ENCODE measurements around the gene EDIL3.

DNA sequence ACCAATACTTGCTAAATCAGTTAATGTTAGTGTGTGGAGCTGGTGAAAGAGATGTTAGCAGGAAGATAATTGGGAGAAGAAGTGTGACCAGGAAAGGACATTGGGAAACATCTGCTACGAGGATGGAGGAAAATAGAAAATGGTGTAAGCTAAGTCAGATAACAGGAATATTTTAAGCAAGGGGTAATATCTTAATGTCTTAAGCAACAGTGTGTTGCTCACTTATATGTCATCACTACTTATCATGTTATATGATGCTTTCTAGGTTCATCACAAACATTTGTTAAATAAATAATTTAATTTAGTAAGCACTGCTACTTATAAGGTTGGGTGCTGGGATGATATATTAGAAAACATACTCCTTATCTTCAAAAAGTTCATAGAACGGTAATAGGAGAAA, 326.1 kb downstream of the EDIL3 start:
- TF ChIP-seq, protein P1, sequence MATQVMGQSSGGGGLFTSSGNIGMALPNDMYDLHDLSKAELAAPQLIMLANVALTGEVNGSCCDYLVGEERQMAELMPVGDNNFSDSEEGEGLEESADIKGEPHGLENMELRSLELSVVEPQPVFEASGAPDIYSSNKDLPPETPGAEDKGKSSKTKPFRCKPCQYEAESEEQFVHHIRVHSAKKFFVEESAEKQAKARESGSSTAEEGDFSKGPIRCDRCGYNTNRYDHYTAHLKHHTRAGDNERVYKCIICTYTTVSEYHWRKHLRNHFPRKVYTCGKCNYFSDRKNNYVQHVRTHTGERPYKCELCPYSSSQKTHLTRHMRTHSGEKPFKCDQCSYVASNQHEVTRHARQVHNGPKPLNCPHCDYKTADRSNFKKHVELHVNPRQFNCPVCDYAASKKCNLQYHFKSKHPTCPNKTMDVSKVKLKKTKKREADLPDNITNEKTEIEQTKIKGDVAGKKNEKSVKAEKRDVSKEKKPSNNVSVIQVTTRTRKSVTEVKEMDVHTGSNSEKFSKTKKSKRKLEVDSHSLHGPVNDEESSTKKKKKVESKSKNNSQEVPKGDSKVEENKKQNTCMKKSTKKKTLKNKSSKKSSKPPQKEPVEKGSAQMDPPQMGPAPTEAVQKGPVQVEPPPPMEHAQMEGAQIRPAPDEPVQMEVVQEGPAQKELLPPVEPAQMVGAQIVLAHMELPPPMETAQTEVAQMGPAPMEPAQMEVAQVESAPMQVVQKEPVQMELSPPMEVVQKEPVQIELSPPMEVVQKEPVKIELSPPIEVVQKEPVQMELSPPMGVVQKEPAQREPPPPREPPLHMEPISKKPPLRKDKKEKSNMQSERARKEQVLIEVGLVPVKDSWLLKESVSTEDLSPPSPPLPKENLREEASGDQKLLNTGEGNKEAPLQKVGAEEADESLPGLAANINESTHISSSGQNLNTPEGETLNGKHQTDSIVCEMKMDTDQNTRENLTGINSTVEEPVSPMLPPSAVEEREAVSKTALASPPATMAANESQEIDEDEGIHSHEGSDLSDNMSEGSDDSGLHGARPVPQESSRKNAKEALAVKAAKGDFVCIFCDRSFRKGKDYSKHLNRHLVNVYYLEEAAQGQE (IDR thresholded peaks at IDR 0.05; ENCODE audit: low read depth): no peak
- TF ChIP-seq, protein P2, sequence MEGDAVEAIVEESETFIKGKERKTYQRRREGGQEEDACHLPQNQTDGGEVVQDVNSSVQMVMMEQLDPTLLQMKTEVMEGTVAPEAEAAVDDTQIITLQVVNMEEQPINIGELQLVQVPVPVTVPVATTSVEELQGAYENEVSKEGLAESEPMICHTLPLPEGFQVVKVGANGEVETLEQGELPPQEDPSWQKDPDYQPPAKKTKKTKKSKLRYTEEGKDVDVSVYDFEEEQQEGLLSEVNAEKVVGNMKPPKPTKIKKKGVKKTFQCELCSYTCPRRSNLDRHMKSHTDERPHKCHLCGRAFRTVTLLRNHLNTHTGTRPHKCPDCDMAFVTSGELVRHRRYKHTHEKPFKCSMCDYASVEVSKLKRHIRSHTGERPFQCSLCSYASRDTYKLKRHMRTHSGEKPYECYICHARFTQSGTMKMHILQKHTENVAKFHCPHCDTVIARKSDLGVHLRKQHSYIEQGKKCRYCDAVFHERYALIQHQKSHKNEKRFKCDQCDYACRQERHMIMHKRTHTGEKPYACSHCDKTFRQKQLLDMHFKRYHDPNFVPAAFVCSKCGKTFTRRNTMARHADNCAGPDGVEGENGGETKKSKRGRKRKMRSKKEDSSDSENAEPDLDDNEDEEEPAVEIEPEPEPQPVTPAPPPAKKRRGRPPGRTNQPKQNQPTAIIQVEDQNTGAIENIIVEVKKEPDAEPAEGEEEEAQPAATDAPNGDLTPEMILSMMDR (IDR thresholded peaks at IDR 0.05 in 2 of 3, conservative IDR thresholded peaks at IDR 0.05 in 1 of 3; ENCODE audit: borderline replicate concordance in 1 of 3, insufficient read depth in 1 of 3, low read depth in 2 of 3, low read length in 2 of 3): no peak
- no peak for TF ChIP-seq ZNF274 (IDR thresholded peaks at IDR 0.05; ENCODE audit: low read depth, low read length)

Measured in HCT116 (cell line).